Right lobe of liver (tissue), 4 donors: ENCODE results near the gene NUDT7.

Experiments used
- POLR2A ChIP-seq: fragments of 450-650 bp; IDR thresholded peaks from one replicate; pipeline ENCODE4 v1.6.1; 2017; ENCODE audit warnings: antibody characterized with exemption, mild to moderate bottlenecking
- TF ChIP-seq, protein P1 (sequence below), 4 donors: fragments of 200-600 bp in 3 of 4; fragments of 450-650 bp in 1 of 4; IDR thresholded peaks; one replicate each; pipeline versions ENCODE4 v1.5.1 to v1.8.0; 2016 to 2022; ENCODE audit warnings: antibody characterized with exemption in 4 of 4, mild to moderate bottlenecking in 2 of 4
- donor health status: DM: no; HTN: no; CAD: no.
- donor health status: DM: no; HTN: no; CAD: no.
- donor health status: DM: no; HTN: yes; CAD: no.

DNA sequence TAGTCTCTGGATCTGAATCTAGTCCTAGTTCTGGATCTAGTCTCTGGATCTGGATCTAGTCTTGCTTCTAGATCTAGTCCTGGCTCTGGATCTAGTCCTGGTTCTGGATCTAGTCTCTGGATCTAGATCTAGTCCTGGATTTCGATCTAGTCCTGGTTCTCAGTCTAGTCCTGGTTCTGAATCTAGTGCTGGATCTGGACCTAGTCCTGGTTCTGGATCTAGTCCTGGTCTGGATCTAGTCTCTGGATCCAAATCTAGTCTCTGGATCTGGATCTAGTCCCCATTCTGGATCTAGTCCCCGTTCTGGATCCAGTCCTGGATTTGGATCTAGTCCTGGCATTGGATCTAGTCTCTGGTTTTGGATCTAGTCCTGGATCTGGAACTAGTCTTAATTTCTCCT is 36.2 kb downstream of the NUDT7 start:
- TF ChIP-seq, protein P1, sequence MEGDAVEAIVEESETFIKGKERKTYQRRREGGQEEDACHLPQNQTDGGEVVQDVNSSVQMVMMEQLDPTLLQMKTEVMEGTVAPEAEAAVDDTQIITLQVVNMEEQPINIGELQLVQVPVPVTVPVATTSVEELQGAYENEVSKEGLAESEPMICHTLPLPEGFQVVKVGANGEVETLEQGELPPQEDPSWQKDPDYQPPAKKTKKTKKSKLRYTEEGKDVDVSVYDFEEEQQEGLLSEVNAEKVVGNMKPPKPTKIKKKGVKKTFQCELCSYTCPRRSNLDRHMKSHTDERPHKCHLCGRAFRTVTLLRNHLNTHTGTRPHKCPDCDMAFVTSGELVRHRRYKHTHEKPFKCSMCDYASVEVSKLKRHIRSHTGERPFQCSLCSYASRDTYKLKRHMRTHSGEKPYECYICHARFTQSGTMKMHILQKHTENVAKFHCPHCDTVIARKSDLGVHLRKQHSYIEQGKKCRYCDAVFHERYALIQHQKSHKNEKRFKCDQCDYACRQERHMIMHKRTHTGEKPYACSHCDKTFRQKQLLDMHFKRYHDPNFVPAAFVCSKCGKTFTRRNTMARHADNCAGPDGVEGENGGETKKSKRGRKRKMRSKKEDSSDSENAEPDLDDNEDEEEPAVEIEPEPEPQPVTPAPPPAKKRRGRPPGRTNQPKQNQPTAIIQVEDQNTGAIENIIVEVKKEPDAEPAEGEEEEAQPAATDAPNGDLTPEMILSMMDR (IDR thresholded peaks at IDR 0.05), result no peak
- TF ChIP-seq POLR2A, result no peak
